ENCODE data around the gene FAM120B.

The FAM120B gene

DNA sequence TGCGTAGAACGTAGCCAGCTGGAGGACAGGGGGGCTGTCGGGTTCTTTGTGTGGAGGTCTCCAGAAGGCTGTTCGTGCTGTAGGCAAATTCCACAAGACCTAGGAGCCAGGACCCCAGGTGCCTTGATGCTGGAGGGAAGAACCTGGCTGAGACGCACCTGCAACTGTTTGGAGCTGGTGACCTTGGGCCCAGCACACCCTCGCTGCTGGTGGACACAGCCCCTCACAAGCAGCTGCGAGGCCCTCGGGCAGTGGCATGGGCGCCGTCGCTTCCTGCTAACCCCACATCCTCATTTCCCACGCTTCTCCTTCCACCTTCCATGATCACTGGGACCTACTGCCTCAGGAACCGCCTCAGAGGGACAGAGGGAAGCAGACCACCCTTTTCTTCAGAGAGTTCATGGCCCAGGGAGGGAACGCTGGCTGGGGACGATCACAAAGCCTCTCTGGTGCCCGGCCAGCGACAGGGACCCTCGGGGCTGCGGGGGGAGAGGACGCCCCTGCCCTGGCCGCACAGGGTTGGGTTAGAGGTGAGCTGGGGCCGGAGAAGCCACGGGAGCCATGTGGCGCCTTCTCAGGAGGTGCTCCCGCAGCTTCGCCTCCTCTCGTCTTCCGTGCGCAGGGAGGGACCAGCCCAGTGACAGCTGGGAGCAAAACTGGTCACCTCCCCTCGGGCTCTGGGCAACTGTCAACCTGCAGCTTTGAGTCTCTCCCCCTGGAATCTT lies 34.1 kb upstream of the FAM120B start:
- no peak for DNase-seq (ENCODE audit: low read depth, low spot score)
- TF ChIP-seq, protein P1, sequence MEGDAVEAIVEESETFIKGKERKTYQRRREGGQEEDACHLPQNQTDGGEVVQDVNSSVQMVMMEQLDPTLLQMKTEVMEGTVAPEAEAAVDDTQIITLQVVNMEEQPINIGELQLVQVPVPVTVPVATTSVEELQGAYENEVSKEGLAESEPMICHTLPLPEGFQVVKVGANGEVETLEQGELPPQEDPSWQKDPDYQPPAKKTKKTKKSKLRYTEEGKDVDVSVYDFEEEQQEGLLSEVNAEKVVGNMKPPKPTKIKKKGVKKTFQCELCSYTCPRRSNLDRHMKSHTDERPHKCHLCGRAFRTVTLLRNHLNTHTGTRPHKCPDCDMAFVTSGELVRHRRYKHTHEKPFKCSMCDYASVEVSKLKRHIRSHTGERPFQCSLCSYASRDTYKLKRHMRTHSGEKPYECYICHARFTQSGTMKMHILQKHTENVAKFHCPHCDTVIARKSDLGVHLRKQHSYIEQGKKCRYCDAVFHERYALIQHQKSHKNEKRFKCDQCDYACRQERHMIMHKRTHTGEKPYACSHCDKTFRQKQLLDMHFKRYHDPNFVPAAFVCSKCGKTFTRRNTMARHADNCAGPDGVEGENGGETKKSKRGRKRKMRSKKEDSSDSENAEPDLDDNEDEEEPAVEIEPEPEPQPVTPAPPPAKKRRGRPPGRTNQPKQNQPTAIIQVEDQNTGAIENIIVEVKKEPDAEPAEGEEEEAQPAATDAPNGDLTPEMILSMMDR (IDR thresholded peaks at IDR 0.05; ENCODE audit: low read depth, low read length) = no peak
- no peak overlapping the region for H3K4me3 ChIP-seq (ENCODE audit: low read depth, low read length)
- in situ Hi-C loops (cut with HindIII; ENCODE audit: low sequenced_read_pairs) = no loop called here

DNA sequence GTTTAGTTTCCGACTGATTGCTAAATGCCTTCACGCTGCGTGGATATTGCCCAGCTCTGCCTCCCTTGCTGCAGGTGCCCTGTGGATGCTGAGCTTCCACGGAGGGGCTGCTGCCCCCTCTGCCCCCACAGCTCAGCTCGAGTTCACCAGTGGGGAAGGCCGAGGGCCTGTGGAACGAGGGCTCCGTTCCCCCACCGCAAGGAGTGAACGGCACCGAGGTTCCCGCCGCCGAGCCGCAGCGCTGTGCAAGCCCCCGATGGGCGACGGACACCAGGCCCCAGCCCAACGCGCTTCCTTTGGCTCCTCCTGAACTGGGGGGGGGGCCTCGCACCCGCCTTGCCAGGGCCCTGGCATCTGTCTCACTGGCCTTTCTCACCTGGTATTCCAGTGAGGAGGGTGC lies 33.4 kb upstream of the FAM120B start:
- no peak overlapping the region for H3K4me3 ChIP-seq (ENCODE audit: low read depth, low read length)
- no peak for DNase-seq (ENCODE audit: low read depth, low spot score)
- TF ChIP-seq, protein P1 (IDR thresholded peaks at IDR 0.05; ENCODE audit: low read depth, low read length) = no peak
- in situ Hi-C loops (cut with HindIII; ENCODE audit: low sequenced_read_pairs) = no loop called here

DNA sequence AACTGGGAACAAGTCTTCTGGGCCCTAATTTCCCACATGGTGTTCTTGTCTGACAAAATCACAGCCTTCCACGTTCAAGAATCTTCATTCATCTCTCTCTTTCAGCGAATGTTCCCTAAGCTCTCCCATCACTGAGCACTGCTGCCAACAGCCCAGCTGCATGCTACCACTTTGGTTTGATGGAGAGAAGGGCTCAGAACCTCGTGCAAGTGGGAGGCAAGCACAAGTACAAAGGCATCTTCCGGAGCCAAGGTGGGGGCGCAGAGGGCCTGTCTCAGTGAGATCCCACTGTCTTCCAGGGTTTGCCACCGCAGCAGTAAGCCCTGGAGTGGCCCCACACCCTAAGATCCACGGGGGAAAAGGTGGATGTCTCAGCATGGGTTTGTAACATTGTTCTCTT lies 32.9 kb upstream of the FAM120B start:
- DNase-seq (ENCODE audit: low read depth, low spot score) = no peak
- H3K4me3 ChIP-seq (ENCODE audit: low read depth, low read length) = no peak overlapping the region
- in situ Hi-C loops (cut with HindIII; ENCODE audit: low sequenced_read_pairs) = no loop called here
- TF ChIP-seq, protein P1 (IDR thresholded peaks at IDR 0.05; ENCODE audit: low read depth, low read length) = no peak

DNA sequence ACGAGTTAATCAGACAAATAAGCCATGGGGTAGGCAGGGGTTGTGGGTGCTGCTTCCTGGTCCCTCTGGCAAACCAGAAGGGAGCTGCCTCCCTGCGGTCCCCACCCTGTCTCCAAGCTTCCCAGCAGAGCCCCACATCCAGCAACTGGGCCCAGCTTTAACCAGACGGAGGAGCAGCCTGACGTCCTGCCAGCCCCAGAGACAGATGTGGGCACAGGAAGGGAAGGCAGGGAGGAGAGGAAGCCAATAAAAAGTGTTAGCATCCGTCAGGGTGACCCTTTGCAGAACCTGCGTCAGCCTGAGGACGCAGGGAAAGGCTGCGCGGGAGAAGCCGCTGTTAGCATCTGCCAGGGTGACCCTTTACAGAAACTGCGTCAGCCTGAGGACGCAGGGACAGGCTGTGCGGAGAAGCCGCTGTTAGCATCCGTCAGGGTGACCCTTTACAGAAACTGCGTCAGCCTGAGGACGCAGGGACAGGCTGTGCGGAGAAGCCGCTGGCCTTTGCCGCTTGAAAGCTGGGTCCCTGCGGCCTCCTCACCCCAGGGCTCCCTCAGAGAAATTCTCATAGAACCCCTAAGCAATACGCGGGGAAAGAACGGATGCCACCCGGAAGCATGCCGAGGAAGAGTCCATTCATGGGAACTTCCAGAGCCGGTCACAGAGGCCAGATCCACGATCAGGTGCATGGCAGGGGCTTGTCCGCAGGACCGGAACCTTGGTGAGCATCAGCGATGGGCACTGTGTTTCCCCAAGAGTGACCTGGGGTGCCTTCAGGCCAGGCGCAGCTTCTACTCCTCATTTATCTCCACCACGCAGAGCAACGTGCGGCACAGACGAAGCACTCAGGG lies 31.6 kb upstream of the FAM120B start:
- TF ChIP-seq, protein P1 (IDR thresholded peaks at IDR 0.05; ENCODE audit: low read depth, low read length) = no peak
- H3K4me3 ChIP-seq (ENCODE audit: low read depth, low read length) = no peak overlapping the region
- DNase-seq (ENCODE audit: low read depth, low spot score) = no peak
- in situ Hi-C loops (cut with HindIII; ENCODE audit: low sequenced_read_pairs) = no loop called here

DNA sequence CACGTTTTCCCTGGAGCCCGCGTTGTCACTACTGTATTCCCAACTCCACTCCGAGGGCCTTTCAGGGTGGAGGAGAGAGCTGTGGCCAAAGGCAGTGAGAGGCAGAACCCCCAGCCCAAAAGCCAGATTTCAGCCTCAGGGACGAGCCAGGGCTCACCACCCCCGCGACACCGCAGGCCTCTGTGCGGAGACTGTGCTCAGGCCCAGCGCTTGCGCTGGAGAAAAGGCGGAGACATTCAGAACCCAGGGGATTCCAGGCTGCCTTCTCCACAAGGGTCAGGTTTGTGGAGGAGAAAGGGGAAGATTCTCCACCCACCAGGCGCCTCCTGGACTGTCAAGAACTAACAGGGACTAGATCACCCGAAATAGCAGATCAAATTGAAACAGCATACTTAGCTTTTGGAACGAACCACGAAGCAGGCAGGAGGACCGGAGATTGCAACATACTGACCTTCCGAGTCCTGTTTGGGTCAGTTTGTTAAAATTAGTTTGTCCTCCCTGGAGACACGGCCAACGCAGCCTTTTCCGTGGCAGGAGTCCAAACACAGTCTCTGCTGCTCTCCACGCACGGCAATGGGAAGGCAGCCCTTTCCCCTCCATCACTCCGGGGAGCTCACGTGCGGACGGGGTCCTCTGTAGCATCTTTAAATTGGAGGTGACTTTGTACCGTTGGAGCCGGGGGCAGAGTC lies 30.0 kb upstream of the FAM120B start:
- TF ChIP-seq, protein P1 (IDR thresholded peaks at IDR 0.05; ENCODE audit: low read depth, low read length) = no peak
- in situ Hi-C loops (cut with HindIII; ENCODE audit: low sequenced_read_pairs) = no loop called here

DNA sequence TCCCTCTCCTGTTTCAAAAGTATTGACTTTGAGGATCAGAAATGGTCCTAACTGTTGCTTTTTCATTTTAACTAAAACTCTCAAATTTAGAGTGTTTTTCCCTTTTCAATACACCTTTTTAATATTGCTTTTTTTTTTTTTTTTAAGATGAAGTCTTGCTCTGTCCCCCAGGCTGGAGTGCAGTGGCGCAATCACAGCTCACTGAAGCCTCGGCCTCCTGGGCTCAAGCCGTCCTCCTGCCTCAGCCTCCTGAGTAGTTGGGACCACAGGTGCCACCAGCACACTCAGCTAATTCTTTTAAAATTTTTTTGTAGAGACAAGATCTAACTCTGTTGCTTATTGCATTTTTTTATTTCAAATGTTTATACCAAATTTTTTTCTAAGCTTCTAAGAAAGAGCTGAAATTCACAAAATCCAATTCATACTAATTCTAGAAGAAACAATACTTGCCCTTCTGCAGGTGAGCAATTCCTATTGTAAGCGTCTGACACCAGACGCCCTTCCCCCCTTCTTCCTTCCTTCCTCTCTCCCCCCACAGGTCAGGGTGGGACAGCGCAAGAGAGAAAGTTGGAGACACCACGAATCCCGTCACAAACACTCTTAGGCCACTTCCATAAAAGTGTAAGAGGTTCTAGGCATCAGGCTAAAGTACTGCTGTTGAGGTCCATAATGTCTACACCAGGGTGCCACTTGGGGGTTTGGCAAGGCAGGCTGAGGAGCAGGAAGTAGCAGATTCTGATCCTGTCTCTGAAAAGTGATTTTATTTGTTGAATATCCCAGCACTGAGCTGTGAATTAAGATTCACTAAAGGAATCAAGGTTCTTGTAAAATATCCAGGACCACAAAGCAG lies 28.4 kb upstream of the FAM120B start:
- in situ Hi-C loops (cut with HindIII; ENCODE audit: low sequenced_read_pairs) = no loop called here
- DNase-seq (ENCODE audit: low read depth, low spot score) = no peak
- no peak overlapping the region for H3K4me3 ChIP-seq (ENCODE audit: low read depth, low read length)
- TF ChIP-seq, protein P1 (IDR thresholded peaks at IDR 0.05; ENCODE audit: low read depth, low read length) = no peak

More for the DNA sequence above, 30.0 kb upstream of the FAM120B start:
- no peak overlapping the region for H3K4me3 ChIP-seq (ENCODE audit: low read depth, low read length)
- DNase-seq (ENCODE audit: low read depth, low spot score) = no peak

All from astrocyte of the spinal cord (primary cell).